A549 treated with Mapracorat at 1 μM for 4 hours (cell line): ENCODE measurements around the gene NR2F6. TPM values are rescaled to one million over a fixed set of nuclear protein-coding genes. Genes with fewer than 3 reads are reported as not detected.

Experiments used
- total RNA-seq: library from RNA; stranded (reverse); fragments of 200-300 nt; extraction: Qiagen RNA extraction; gene quantifications from 5 replicates; pipeline ENCODE4 v1.2.3, GENCODE V29; 2022

Gene NR2F6
- 27.2 to 64.7 TPM (median 62.9 TPM) in 5 replicates for total RNA-seq

GRCh38 chr19:17245535-17245984 is at the start of gene NR2F6:
TSS of gene NR2F6 (minus strand) at chr19:17245919. CDS start at chr19:17245220, 699 bp downstream.

GRCh38 chr19:17281391-17282304 is 35.9 kb upstream of the NR2F6 start, which contains the start of gene ANKLE1:
TSS of gene ANKLE1 (plus strand) at chr19:17281901. CDS start at chr19:17281921, 20 bp downstream.

DNA sequence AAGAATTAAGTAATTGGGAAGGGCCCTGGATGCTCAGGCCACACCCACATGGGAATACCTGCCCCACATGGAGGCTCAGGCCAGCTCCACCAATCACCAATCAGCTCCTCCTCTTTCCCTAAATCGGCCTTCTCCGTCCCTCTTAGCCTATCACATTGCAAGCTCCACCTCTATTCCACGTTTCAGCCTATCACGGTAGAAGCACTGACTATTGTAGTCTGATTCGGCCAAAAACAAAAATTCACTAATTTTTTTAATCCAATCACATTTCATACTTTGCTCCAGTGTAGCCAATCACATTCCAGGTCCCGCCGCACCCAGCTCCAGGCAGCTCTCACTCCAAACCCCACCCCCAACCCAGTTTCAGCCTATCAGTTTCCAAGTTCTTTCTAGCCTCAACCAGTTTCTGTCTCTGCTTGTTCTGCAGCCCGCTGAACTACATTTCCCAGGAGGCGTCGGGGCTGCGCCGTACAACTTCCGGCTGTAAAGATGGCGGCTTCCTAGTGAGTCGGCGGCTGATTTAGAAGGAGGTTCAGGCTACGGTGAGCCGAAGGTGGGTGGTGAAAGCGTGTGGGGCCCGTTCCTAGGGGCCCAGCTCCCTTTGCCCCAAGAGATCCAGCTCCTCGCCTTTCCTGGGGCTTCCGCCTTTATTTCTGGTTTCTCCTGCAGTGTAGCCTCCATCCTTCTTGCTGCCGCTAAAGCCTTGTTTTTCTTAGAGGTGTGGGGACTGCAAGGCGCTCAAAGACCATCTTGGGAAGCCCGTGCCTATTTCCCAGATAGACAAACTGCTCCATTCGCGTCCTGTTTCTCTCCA is 21.5 kb upstream of the NR2F6 start, which contains the start of gene BABAM1:
Gene BABAM1 (plus strand): TSS at position 469 of the 814 bp plus-strand sequence. CDS start 1,364 bp downstream, outside the sequence.

DNA sequence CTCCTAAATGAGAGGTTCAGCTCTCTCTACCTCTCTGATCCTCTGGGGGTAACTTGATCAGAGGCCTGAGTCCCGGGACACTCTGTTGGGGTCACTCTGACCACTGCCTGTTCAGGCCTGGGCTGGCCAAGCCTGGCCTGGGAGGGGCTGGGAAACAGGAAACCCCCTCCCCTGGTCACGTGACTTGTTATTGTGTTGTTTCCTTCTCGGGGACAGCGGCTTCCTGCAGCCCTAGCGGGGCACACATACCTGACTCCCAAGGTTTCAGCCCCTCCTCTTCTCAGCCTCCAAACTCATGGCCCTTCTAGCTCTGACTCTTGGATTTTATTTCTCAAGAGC is 18.9 kb upstream of the NR2F6 start, which contains the start of gene USHBP1:
Gene USHBP1 (minus strand): TSS at position 105 of the 339 bp plus-strand sequence. CDS start 446 bp downstream, outside the sequence.

GRCh38 chr19:17226002-17226933 is 19.5 kb downstream of the NR2F6 start, which contains the start of gene OCEL1:
TSS of gene OCEL1 (plus strand) at chr19:17226226. CDS start at chr19:17226248, 22 bp downstream.

GRCh38 chr19:17215127-17215971 is 30.4 kb downstream of the NR2F6 start, which contains the start of gene USE1:
TSS of gene USE1 (plus strand) at chr19:17215357. CDS start at chr19:17215406, 49 bp downstream.

Other genes starting within 250 kb of the NR2F6 start
- 0.08 to 0.13 TPM (median 0.13 TPM) in 3 of 5 replicates, not detected in the others for gene CPAMD8, start 219.1 kb downstream of the NR2F6 start, total RNA-seq
- 11.5 to 15.8 TPM (median 14.3 TPM) in 5 replicates for gene HAUS8, start 170.5 kb downstream of the NR2F6 start, total RNA-seq
- gene MYO9B, start 170.1 kb downstream of the NR2F6 start, total RNA-seq, result 23.9 to 33.5 TPM (median 33.1 TPM) in 5 replicates
- 13.8 to 16.3 TPM (median 14.9 TPM) in 5 replicates for gene USE1, start 30.6 kb downstream of the NR2F6 start, total RNA-seq
- gene OCEL1, start 19.7 kb downstream of the NR2F6 start, total RNA-seq, result 10.3 to 12.6 TPM (median 12.1 TPM) in 5 replicates
- not detected in 5 replicates for gene USHBP1, start 18.8 kb upstream of the NR2F6 start, total RNA-seq
- 59.1 to 64.3 TPM (median 61.0 TPM) in 5 replicates for gene BABAM1, start 21.5 kb upstream of the NR2F6 start, total RNA-seq
- 0.22 to 0.56 TPM (median 0.35 TPM) in 5 replicates for gene ANKLE1, start 36.0 kb upstream of the NR2F6 start, total RNA-seq
- gene ABHD8, start 57.5 kb upstream of the NR2F6 start, total RNA-seq, result 1.9 to 3.5 TPM (median 2.8 TPM) in 5 replicates
- gene MRPL34, start 60.0 kb upstream of the NR2F6 start, total RNA-seq, result 56.1 to 87.4 TPM (median 83.9 TPM) in 5 replicates
- 49.5 to 59.2 TPM (median 55.7 TPM) in 5 replicates for gene DDA1, start 63.6 kb upstream of the NR2F6 start, total RNA-seq
- gene ANO8, start 88.9 kb upstream of the NR2F6 start, total RNA-seq, result 1.9 to 4.1 TPM (median 3.4 TPM) in 5 replicates
- gene GTPBP3, start 91.6 kb upstream of the NR2F6 start, total RNA-seq, result 14.4 to 22.1 TPM (median 20.2 TPM) in 5 replicates
- gene PLVAP, start 131.4 kb upstream of the NR2F6 start, total RNA-seq, result not detected in 5 replicates
- not detected in 5 replicates for gene CCDC194, start 148.3 kb upstream of the NR2F6 start, total RNA-seq
- gene BST2, start 159.7 kb upstream of the NR2F6 start, total RNA-seq, result 0.13 to 0.24 TPM in 2 of 5 replicates, not detected in the others
- 27.7 to 42.0 TPM (median 41.3 TPM) in 5 replicates for gene MVB12A, start 174.1 kb upstream of the NR2F6 start, total RNA-seq
- gene TMEM221, start 202.7 kb upstream of the NR2F6 start, total RNA-seq, result 0.32 to 0.85 TPM (median 0.83 TPM) in 5 replicates
- not detected in 5 replicates for gene NXNL1, start 215.0 kb upstream of the NR2F6 start, total RNA-seq
- gene SLC27A1, start 224.6 kb upstream of the NR2F6 start, total RNA-seq, result 2.5 to 3.0 TPM (median 2.5 TPM) in 5 replicates